Transverse colon (tissue), 4 donors: Measurements from ENCODE around the gene MAP9. TPM values are rescaled to one million over a fixed set of nuclear protein-coding genes. Genes with fewer than 3 reads are reported as not detected.

Source experiments
- DNase-seq: peaks from one replicate; pipeline ENCODE4 v3.0.0-alpha.2; 2019
- H3K27ac ChIP-seq, 4 donors: fragments of 200-600 bp; sonication (generic); 2 replicates each; pipeline ENCODE4 v1.5.1; 2016 to 2018; ENCODE audit warnings: inconsistent platforms in 4 of 4
- H3K27me3 ChIP-seq: fragments of 200-600 bp; sonication (generic); 2 replicates; pipeline ENCODE4 v1.5.1; 2017; ENCODE audit warnings: inconsistent platforms
- H3K36me3 ChIP-seq, 4 donors: fragments of 200-600 bp; sonication (generic); 2 replicates each; pipeline ENCODE4 v1.5.1; 2017 to 2019; ENCODE audit warnings: inconsistent platforms in 4 of 4
- H3K4me1 ChIP-seq, 4 donors: fragments of 200-600 bp; sonication (generic); 2 replicates each; pipeline ENCODE4 v1.5.1; 2017 to 2020; ENCODE audit warnings: inconsistent platforms in 4 of 4
- H3K4me3 ChIP-seq, 4 donors: fragments of 200-600 bp; sonication (generic); 1 replicate in 1 of 4; 2 replicates in 3 of 4; pipeline versions ENCODE4 v1.5.1 to v1.6.1; 2017 to 2019; ENCODE audit warnings: inconsistent platforms in 4 of 4
- H3K9me3 ChIP-seq, 2 donors: fragments of 200-600 bp; sonication (generic); 2 replicates each; pipeline ENCODE4 v1.5.1; 2017 to 2019; ENCODE audit warnings: inconsistent platforms in 2 of 2
- CTCF ChIP-seq, 5 experiments: fragments of 200-600 bp in 3 of 5; fragments of 450-650 bp in 2 of 5; sonication (generic) in 3 of 5; IDR thresholded peaks; 1 replicate in 2 of 5; 2 replicates in 3 of 5; pipeline ENCODE4 v1.5.1; 2016 to 2017; ENCODE audit warnings: antibody characterized with exemption in 5 of 5, inconsistent platforms in 3 of 5, mild to moderate bottlenecking in 2 of 5, moderate library complexity in 1 of 5
- EP300 ChIP-seq: sonication (generic); formaldehyde crosslinking; IDR thresholded peaks from one replicate; pipeline ENCODE4 v1.6.1; 2017; ENCODE audit warnings: antibody characterized with exemption, low read depth
- POLR2A ChIP-seq: fragments of 450-650 bp; IDR thresholded peaks from one replicate; pipeline ENCODE4 v1.6.1; 2016; ENCODE audit warnings: antibody characterized with exemption, mild to moderate bottlenecking, moderate library complexity
- POLR2AphosphoS5 ChIP-seq, 3 donors: sonication (generic); formaldehyde crosslinking; IDR thresholded peaks; one replicate each; pipeline ENCODE4 v1.6.1; 2016; ENCODE audit warnings: antibody characterized with exemption in 3 of 3
- WGBS, 2 donors: methylation state at CpG; one replicate each; pipeline ENCODE4 v1.1.5; 2018; ENCODE audit warnings: low coverage in 1 of 2; 5-methylcytosine and 5-hydroxymethylcytosine counted together
- in situ Hi-C, 4 donors: fragments of 200-750 bp; cut with MboI; loops; one replicate each; pipeline versions ENCODE4 v1.15.0 to v1.15.1; 2017; ENCODE audit warnings: low sequenced_read_pairs in 3 of 4, low pct_ligation_motif_present in 1 of 4, low pct_unique_long_range_greater_than_20kb in 1 of 4
- intact Hi-C: fragments of 100-400 bp; cut with DNase I; formaldehyde crosslinking; loops from one replicate; pipeline ENCODE4 v1.15.1; 2023; ENCODE audit warnings: low total_unique reads
- total RNA-seq, 4 donors: library from RNA; depleted of rRNA; stranded (reverse); fragments of >200 nt; gene quantifications; one replicate each; pipeline ENCODE4 v1.1.0, GENCODE V29; 2016

The MAP9 gene
- total RNA-seq, 4 donors from 2014 or later, result 4.4 to 31.0 (median 7.2) TPM

GRCh38 chr4:155407480-155407879, 30.7 kb upstream of the MAP9 start:
- in situ Hi-C loops, result no loop called here
- no peak for TF ChIP-seq EP300
- no peak for TF ChIP-seq POLR2A
- no peak for TF ChIP-seq POLR2AphosphoS5 (IDR thresholded peaks at IDR 0.05)
- TF ChIP-seq CTCF (IDR thresholded peaks at IDR 0.05), result no peak
- no peak for DNase-seq
- no peak overlapping the region for H3K27ac ChIP-seq
- H3K36me3 ChIP-seq, result no peaks in the 10 kb centered on the region
- no peaks in the 10 kb centered on the region for H3K27me3 ChIP-seq
- H3K9me3 ChIP-seq, result no peaks in the 10 kb centered on the region
- H3K4me1 ChIP-seq, result peaks cover 0 to 4% (median 0%) of the 10 kb centered on the region in 4 donors
- intact Hi-C loops, result no loop called here
- 45 to 72% methylated on average over 1 of the region's 1 CpG for WGBS, 2 donors
- no peak overlapping the region for H3K4me3 ChIP-seq

DNA sequence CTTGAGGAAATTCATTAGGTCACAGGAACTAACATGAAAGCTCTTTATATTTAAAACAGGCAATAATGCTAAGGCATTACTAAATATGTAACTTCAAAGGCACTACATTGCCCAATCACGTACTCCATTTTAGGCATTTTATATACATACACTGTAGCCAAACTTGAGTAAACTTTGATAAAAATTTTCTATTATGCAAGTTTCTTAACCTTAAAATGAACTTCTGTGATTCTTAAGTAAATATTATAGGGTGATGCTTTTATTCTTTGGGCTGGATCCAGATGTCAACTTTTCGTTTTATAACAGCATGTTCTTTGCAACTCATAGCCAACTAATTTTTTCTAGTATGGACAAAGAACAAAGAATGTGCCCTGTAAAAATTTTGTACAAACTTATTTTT, 28.3 kb upstream of the MAP9 start:
- WGBS, 2 donors, result 27 to 40% methylated on average over 2 of the region's 2 CpGs
- intact Hi-C loops, result no loop called here
- in situ Hi-C loops, result no loop called here

DNA sequence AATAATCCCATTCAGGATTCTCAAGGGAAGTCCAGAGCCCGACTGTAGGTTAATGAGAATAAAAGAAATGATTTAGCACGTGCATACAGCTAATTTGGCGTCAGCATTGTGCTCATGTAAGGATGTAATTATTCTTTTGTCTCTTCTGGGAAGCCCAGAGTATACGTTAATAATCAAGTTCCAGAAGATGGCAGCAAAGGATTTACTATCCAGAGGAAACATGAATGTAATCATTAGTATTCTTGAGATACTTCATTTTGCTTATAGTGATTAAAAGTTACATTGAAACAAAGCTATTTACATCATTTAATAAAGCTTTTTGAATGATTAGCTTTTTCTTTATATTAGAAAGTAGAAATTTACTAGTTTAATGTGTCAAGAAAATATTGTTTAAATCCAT, 27.1 kb upstream of the MAP9 start:
- TF ChIP-seq CTCF (IDR thresholded peaks at IDR 0.05), result peak in 2 of 5 experiments; percentile 15 to 28
- TF ChIP-seq POLR2AphosphoS5 (IDR thresholded peaks at IDR 0.05), result no peak
- no peak overlapping the region for H3K4me3 ChIP-seq
- H3K4me1 ChIP-seq, result peaks cover 0 to 4% (median 0%) of the 10 kb centered on the region in 4 donors
- H3K36me3 ChIP-seq, result no peaks in the 10 kb centered on the region
- in situ Hi-C loops, result no loop called here
- DNase-seq, result no peak
- intact Hi-C loops, result loop anchor here (5.0 kb wide), 1 partner anchor 548 kb away; the partner anchor contains the start of gene CTSO
- 11 to 15% methylated on average over 4 of the region's 4 CpGs for WGBS, 2 donors
- no peak overlapping the region for H3K27ac ChIP-seq
- no peaks in the 10 kb centered on the region for H3K27me3 ChIP-seq
- H3K9me3 ChIP-seq, result no peaks in the 10 kb centered on the region

More for the DNA sequence above, 28.3 kb upstream of the MAP9 start:
- Histone ChIP-seq H3K4me1 (peaks cover 0 to 4% (median 0%) of the 10 kb centered on the region in 4 donors), H3K4me3 (no peak overlapping the region), H3K27me3 (no peaks in the 10 kb centered on the region), H3K27ac (no peak overlapping the region), H3K36me3 (no peaks in the 10 kb centered on the region), H3K9me3 (no peaks in the 10 kb centered on the region)
- no peak for TF ChIP-seq POLR2A
- TF ChIP-seq POLR2AphosphoS5 (IDR thresholded peaks at IDR 0.05), result no peak
- TF ChIP-seq CTCF (IDR thresholded peaks at IDR 0.05), result no peak
- DNase-seq, result no peak

- 48% methylated on average over 2 of the region's 2 CpGs; no CpG with 5 or more reads in 1 of the 2 donors for WGBS, 2 donors
- intact Hi-C loops, result loop anchor here (5.0 kb wide), 1 partner anchor 549 kb away; the partner anchor contains the start of gene CTSO
- no peak for DNase-seq
Observed at GRCh38 chr4:155402941-155403340, 26.2 kb upstream of the MAP9 start.

More at GRCh38 chr4:155402941-155403340, 26.2 kb upstream of the MAP9 start:
- in situ Hi-C loops, result no loop called here
- no peaks in the 10 kb centered on the region for H3K27me3 ChIP-seq
- TF ChIP-seq POLR2A (no peak), CTCF (IDR thresholded peaks at IDR 0.05) (no peak), EP300 (no peak), POLR2AphosphoS5 (IDR thresholded peaks at IDR 0.05) (no peak)
- no peak overlapping the region for H3K4me3 ChIP-seq
- H3K4me1 ChIP-seq, result peaks cover 0 to 4% (median 0%) of the 10 kb centered on the region in 4 donors
- no peaks in the 10 kb centered on the region for H3K36me3 ChIP-seq
- no peak overlapping the region for H3K27ac ChIP-seq
- H3K9me3 ChIP-seq, result no peaks in the 10 kb centered on the region
